Activated naive CD8-positive, alpha-beta T cell treated with anti-CD3 and anti-CD28 coated beads for 36 hours (primary cell): ENCODE results near the gene ZNF341. TPM values are rescaled to one million over a fixed set of nuclear protein-coding genes. Genes with fewer than 3 reads are reported as not detected.

ENCODE experiments used
- DNase-seq: peaks from one replicate; pipeline ENCODE4 v3.0.0; 2021
- H3K27ac Mint-ChIP-seq: one replicate; pipeline ENCODE4 v1.8.0; 2022; ENCODE audit warnings: mild to moderate bottlenecking, moderate library complexity, mixed read lengths
- H3K27me3 Mint-ChIP-seq: one replicate; pipeline ENCODE4 v1.8.0; 2022; ENCODE audit warnings: mild to moderate bottlenecking, mixed read lengths
- H3K36me3 Mint-ChIP-seq: one replicate; pipeline ENCODE4 v1.8.0; 2021; ENCODE audit warnings: mild to moderate bottlenecking, mixed read lengths
- H3K4me1 Mint-ChIP-seq: one replicate; pipeline ENCODE4 v1.8.0; 2021; ENCODE audit warnings: mixed read lengths
- H3K4me3 Mint-ChIP-seq: one replicate; pipeline ENCODE4 v1.8.0; 2022; ENCODE audit warnings: mild to moderate bottlenecking, moderate library complexity, mixed read lengths
- H3K9me3 Mint-ChIP-seq: one replicate; pipeline ENCODE4 v1.8.0; 2022; ENCODE audit warnings: mixed read lengths
- total RNA-seq, 2 experiments: library from RNA; stranded (reverse); gene quantifications; one replicate each; pipeline ENCODE4 v1.2.3, GENCODE V29; 2021

Gene ZNF341
- total RNA-seq, 2 experiments from 2014 or later: 3.7 TPM

DNA sequence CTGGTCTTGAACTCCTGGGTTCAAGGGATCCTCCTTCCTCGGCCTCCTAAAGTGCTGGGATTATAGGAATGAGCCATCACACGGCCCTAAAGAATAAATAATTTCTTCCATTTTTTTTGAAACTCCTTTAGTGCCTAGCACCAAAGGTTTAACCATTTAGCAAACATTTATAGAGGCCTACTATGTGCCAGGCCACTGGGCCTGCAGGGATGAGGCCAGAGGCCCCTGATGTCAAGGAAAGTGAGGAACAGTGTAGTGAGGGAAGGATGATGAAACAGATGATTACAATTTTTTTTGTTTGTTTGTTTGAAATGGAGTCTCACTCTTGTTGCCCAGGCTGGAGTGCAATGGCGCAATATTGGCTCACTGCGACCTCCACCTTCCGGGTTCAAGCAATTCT, 33.8 kb downstream of the ZNF341 start:
- H3K27me3 Mint-ChIP-seq: no peaks in the 10 kb centered on the region
- H3K4me3 Mint-ChIP-seq: no peak overlapping the region
- H3K4me1 Mint-ChIP-seq: peaks cover 4% of the 10 kb centered on the region
- DNase-seq: no peak
- H3K9me3 Mint-ChIP-seq: no peaks in the 10 kb centered on the region
- H3K27ac Mint-ChIP-seq: no peak overlapping the region
- peaks cover 13% of the 10 kb centered on the region for H3K36me3 Mint-ChIP-seq

DNA sequence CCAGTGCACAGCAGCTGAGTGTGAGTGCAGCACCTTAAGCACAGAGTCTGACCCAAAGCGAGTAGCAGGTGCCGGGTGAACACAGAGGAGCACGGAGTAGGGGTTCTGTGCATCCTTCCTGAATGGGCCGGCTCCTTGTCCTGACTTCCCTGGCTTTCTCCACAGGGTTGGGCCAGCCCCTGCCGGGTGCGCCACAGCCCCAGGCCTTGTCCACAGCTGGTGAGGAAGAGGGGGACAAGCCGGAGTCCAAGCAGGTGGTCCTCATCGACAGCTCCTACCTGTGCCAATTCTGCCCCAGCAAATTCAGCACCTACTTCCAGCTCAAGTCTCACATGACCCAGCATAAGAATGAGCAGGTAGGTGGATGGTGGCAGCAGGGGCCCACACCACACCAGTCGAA, 34.9 kb downstream of the ZNF341 start:
- Mint-ChIP-seq H3K27me3 (no peaks in the 10 kb centered on the region), H3K4me1 (peaks cover 4% of the 10 kb centered on the region), H3K36me3 (peaks cover 13% of the 10 kb centered on the region), H3K27ac (no peak overlapping the region), H3K4me3 (no peak overlapping the region), H3K9me3 (no peaks in the 10 kb centered on the region)
- DNase-seq: no peak

DNA sequence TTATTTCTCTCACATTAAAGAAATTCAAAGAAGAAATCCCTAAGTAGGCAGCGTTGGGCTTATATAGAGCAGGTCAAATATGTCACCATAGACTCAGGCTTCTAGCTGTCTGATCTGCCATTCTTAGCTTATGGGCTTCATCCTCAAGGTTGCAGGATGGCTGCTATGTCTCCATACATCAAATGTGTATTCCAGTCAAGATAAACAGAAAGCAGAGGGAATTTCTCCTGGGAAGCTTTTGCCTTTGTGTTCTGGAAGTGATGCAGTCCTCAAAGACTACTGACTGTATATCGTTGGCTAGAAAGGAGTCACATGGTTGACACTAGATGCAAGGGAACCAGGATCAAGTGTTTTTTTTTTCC, 36.0 kb downstream of the ZNF341 start:
- Mint-ChIP-seq H3K4me1 (peaks cover 4% of the 10 kb centered on the region), H3K27ac (no peak overlapping the region), H3K9me3 (no peaks in the 10 kb centered on the region), H3K4me3 (no peak overlapping the region), H3K27me3 (no peaks in the 10 kb centered on the region), H3K36me3 (peaks cover 8% of the 10 kb centered on the region)
- DNase-seq: no peak

DNA sequence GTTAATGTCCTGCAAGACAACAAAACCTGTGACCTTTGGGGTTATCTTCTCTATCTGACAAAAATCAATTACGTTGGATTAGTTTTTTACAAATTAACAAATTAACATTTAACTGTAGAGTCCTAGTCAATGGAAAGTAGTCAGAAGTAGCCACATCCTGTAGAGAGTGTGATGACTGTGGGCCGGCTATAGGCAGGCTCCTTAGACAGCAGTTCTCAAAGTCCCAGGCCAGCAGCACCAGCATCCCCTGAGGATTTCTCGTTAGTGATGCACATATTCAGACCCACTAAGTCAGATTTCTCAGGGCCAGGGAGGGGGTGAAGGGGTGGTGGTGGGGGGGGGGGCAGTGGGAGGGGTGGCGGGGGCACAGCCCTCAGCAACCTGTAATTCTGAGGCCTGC, 37.2 kb downstream of the ZNF341 start:
- no peak for DNase-seq
- peaks cover 7% of the 10 kb centered on the region for H3K36me3 Mint-ChIP-seq
- no peak overlapping the region for H3K4me3 Mint-ChIP-seq
- no peak overlapping the region for H3K27ac Mint-ChIP-seq
- H3K9me3 Mint-ChIP-seq: no peaks in the 10 kb centered on the region
- H3K27me3 Mint-ChIP-seq: no peaks in the 10 kb centered on the region
- H3K4me1 Mint-ChIP-seq: peaks cover 13% of the 10 kb centered on the region

DNA sequence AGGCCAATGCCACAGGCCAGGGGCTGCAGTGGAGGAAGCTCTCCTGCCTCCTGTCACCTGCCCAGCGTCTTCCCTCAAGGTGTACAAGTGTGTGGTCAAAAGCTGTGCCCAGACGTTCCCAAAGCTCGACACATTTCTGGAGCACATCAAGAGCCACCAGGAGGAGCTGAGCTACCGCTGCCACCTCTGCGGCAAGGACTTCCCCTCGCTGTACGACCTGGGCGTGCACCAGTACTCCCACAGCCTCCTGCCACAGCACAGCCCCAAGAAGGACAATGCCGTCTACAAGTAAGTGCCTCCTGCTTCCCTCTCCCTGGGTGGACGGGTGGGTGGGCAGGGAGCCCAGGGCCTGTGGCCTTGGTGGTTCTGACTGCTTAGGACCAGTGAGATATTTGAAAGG, 38.2 kb downstream of the ZNF341 start:
- Mint-ChIP-seq H3K27ac (no peak overlapping the region), H3K4me3 (no peak overlapping the region), H3K36me3 (peaks cover 7% of the 10 kb centered on the region), H3K27me3 (no peaks in the 10 kb centered on the region), H3K4me1 (peaks cover 20% of the 10 kb centered on the region), H3K9me3 (no peaks in the 10 kb centered on the region)
- DNase-seq: no peak

DNA sequence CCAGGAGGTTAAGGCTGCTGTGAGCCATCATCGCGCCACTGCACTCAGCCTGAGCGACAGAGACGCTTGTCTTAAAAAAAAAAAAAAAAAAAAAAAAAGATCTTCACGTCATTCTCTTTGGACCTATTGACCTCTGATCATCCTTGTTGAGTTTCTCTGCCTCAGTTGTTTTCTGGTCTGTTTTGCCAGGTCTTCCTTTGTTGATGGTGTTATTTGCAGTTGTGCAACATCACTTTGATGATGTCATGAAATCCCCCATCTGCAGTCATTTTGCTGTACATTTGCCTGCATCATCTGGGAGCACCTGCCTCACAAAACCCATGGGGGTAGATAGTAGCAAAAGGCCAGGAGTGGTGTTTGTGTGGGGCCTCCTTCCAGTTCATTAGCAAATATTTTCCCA, 40.1 kb downstream of the ZNF341 start:
- DNase-seq: no peak
- no peak overlapping the region for H3K27ac Mint-ChIP-seq
- H3K36me3 Mint-ChIP-seq: peaks cover 7% of the 10 kb centered on the region
- H3K27me3 Mint-ChIP-seq: no peaks in the 10 kb centered on the region
- H3K4me3 Mint-ChIP-seq: no peak overlapping the region
- no peaks in the 10 kb centered on the region for H3K9me3 Mint-ChIP-seq
- H3K4me1 Mint-ChIP-seq: peaks cover 20% of the 10 kb centered on the region

DNA sequence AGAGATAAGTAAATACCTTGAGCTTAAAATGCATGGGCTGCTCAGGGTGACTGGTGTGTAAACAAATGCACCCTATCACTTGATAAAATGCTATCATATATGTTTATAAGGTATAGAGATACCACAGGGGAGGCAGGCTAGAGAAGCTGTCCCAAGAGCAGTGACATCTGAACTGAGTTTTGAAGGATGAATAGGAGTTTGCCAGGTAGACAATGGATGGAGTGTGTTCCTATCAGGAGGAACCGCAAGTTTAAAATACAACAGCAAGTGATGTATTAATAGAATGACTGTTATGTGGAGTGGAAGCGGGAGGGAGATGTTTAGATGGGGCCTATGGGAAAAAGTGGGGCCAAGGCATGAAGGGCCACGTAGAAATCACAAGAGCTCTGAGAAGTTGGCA, 40.6 kb downstream of the ZNF341 start:
- Mint-ChIP-seq H3K27ac (no peak overlapping the region), H3K27me3 (no peaks in the 10 kb centered on the region), H3K4me1 (peaks cover 20% of the 10 kb centered on the region), H3K36me3 (peaks cover 7% of the 10 kb centered on the region), H3K4me3 (no peak overlapping the region), H3K9me3 (no peaks in the 10 kb centered on the region)
- DNase-seq: no peak

DNA sequence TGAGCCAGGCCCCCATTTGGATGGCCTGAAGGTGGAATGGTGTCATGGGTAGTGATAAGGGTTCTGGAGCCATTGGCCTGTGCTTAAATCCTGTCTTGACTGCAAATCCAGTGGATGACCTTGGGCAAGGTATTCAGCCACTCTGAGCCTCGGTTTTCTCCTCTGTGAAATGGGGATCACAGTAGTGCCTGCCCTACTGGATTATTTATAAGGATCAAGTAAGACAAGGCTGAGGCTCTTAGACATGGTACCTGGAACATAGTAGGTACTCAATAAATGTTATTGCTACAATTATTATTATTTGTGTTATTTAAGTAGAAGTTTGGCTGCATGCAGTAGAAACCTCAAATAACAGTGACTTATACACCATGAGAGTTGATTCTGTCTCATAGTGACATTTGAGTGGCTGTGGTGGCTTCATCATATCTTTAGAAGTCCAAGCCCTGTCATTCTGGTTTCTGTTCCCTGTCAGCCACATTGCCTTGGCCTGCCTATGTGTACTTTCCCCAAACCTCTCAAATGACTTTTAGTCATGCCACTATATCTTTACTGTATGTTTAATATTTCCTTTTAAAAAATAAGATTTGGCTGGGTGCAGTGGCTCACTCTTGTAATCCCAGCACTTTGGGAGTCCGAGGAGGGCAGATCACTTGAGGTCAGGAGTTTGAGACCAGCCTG, 41.8 kb downstream of the ZNF341 start:
- Mint-ChIP-seq H3K9me3 (no peaks in the 10 kb centered on the region), H3K27ac (peak overlapping the region; percentile 20), H3K36me3 (peaks cover 9% of the 10 kb centered on the region), H3K27me3 (no peaks in the 10 kb centered on the region), H3K4me3 (no peak overlapping the region), H3K4me1 (peaks cover 27% of the 10 kb centered on the region)
- peak; percentile 26 for DNase-seq

DNA sequence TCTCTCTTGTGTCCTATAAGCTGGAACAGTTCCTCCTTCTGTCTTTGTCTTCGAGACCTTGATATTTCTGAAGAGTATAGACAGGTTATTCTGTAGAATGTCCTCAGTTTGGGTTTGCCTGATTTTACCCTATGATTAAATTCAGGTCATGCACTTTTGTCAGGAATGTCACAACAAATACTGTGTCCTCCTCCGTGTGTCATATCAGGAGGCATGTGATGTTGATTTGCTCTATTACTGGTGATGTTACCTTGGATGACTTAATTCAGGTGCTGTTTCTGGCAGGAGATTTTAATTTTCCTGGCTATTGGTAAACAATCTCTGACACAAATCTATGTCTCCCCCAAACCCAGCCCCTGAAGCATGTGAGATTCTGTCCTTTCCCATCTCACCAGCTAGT, 46.0 kb downstream of the ZNF341 start:
- H3K27me3 Mint-ChIP-seq: no peaks in the 10 kb centered on the region
- H3K4me1 Mint-ChIP-seq: peaks cover 32% of the 10 kb centered on the region
- DNase-seq: no peak
- no peak overlapping the region for H3K27ac Mint-ChIP-seq
- no peak overlapping the region for H3K4me3 Mint-ChIP-seq
- peaks cover 11% of the 10 kb centered on the region for H3K36me3 Mint-ChIP-seq
- no peaks in the 10 kb centered on the region for H3K9me3 Mint-ChIP-seq

DNA sequence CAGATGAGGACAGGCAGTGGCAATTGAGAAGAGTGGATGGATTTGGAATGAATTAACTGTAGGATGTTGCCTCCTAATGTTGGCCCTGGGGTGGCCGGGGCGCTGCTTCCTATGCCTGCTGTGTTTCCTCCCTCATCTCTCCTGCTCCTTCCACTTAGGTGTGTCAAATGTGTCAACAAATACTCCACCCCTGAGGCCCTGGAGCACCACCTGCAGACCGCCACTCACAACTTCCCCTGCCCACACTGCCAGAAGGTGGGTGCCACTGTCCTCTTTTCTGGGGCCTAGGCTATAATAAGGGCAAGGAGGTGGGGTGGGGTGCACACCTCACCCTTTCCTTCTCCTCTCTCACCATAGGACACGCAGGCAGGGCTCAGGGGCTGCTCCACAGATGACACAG, 49.3 kb downstream of the ZNF341 start:
- peaks cover 16% of the 10 kb centered on the region for H3K4me1 Mint-ChIP-seq
- H3K27ac Mint-ChIP-seq: no peak overlapping the region
- H3K4me3 Mint-ChIP-seq: no peak overlapping the region
- H3K36me3 Mint-ChIP-seq: peaks cover 8% of the 10 kb centered on the region
- H3K9me3 Mint-ChIP-seq: no peaks in the 10 kb centered on the region
- no peaks in the 10 kb centered on the region for H3K27me3 Mint-ChIP-seq
- no peak for DNase-seq

DNA sequence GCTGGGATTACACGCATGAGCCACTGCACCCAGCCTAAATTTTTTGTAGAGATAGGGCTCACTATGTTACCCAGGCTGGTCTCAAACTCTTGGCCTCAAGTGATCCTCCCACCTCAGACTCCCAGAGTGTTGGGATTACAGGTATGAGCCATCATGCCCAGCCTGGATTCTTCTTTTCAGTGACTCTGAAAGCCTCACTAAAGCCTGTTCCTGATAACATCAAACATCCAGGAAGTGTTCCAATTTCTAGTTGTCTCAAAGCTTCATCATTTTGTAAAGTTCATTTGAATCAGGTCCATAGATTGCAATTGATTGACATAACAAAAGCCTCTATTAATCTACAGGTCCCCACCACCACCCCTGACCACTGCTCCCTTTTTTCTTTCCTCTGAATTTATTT, 50.1 kb downstream of the ZNF341 start:
- Mint-ChIP-seq H3K27me3 (no peaks in the 10 kb centered on the region), H3K4me3 (no peak overlapping the region), H3K9me3 (no peaks in the 10 kb centered on the region), H3K4me1 (peaks cover 16% of the 10 kb centered on the region), H3K36me3 (peaks cover 5% of the 10 kb centered on the region), H3K27ac (no peak overlapping the region)
- DNase-seq: no peak

DNA sequence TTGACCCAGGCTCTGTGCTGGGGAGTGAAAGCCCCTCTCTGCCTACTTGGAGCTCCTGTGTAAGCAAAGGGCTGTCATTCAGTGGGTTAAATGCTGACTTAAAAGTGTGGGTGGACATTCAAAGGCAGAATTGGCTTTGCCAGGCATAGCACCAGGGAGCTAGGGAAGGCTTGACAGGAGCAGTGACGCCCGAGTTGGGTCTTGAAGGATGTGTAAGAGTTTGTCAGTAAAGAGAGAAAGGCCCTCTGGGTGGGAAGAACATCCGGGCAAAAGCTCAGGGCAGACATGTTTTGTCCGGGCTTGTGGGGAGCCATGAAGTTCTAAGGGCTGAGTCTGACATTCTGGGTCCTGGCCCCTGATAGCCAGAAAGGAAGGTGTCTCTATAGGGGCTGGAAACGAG, 51.5 kb downstream of the ZNF341 start:
- H3K36me3 Mint-ChIP-seq: peaks cover 3% of the 10 kb centered on the region
- no peak overlapping the region for H3K27ac Mint-ChIP-seq
- H3K4me3 Mint-ChIP-seq: no peak overlapping the region
- no peaks in the 10 kb centered on the region for H3K27me3 Mint-ChIP-seq
- no peaks in the 10 kb centered on the region for H3K9me3 Mint-ChIP-seq
- peaks cover 17% of the 10 kb centered on the region for H3K4me1 Mint-ChIP-seq
- DNase-seq: no peak

DNA sequence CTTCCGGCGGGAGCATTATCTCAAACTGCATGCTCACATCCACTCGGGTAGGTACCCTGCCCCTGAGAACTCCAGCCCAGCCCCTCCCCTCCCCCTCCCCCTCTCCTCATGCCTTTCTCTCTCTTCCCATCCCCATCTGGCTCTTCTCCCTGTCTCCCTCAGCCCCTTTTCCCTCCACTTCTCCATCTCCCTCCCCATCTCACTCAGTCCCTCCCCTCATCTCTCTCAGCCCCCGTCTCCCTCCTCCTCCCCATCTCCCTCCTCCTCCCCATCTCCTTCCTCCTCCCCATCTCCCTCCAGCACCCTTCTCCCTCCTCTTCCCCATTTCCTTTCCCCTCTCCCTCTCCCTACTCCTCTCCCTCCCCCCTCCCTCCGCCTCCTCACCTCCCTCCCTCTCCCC, 52.0 kb downstream of the ZNF341 start:
- no peak overlapping the region for H3K27ac Mint-ChIP-seq

DNA sequence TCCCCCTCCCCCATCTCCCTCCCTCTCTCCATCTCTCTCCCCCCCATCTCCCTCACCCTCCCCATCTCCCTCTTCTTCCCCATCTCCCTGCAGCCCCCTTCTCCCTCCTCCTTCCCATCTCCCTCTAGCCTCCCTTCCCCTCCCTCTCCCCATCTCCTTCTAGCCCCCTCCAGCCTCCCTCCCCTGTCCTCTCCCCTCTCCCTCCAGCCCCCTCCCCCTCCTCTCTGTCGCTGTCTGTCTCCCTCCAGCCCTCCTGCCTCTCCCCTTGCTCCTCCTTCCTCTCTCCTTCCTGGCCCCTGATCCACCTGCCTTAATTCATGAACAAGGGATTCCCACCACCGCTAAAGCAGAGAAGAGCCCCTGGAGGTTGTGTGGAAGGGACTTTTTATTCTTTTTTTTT, 52.4 kb downstream of the ZNF341 start:
- no peak overlapping the region for H3K27ac Mint-ChIP-seq
- H3K27me3 Mint-ChIP-seq: no peaks in the 10 kb centered on the region
- DNase-seq: no peak
- no peak overlapping the region for H3K4me3 Mint-ChIP-seq
- H3K9me3 Mint-ChIP-seq: no peaks in the 10 kb centered on the region
- no peaks in the 10 kb centered on the region for H3K36me3 Mint-ChIP-seq
- peaks cover 10% of the 10 kb centered on the region for H3K4me1 Mint-ChIP-seq

More for the DNA sequence above, 52.0 kb downstream of the ZNF341 start:
- no peak overlapping the region for H3K4me3 Mint-ChIP-seq
- H3K4me1 Mint-ChIP-seq: peaks cover 13% of the 10 kb centered on the region
- H3K9me3 Mint-ChIP-seq: no peaks in the 10 kb centered on the region
- peaks cover 2% of the 10 kb centered on the region for H3K36me3 Mint-ChIP-seq
- no peak for DNase-seq
- no peaks in the 10 kb centered on the region for H3K27me3 Mint-ChIP-seq

DNA sequence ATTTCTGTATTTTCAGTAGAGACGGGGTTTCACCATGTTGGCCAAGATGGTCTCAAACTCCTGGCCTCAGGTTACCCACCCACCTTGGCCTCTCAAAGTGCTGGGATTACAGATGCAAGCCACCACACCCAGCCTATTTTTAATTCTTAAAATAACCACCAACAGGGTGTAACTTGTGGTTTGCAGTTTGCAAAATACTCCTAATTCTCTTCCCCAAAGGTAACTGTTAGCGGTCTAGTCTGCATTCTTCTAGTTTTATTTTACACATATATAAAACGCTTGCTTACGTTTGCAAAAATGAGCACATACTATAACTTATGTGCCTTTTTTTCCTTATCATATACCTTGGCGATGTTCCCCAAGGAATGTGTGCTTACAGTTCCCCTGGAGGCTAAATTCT, 53.7 kb downstream of the ZNF341 start:
- H3K4me3 Mint-ChIP-seq: no peak overlapping the region
- peaks cover 7% of the 10 kb centered on the region for H3K4me1 Mint-ChIP-seq
- no peak overlapping the region for H3K27ac Mint-ChIP-seq

DNA sequence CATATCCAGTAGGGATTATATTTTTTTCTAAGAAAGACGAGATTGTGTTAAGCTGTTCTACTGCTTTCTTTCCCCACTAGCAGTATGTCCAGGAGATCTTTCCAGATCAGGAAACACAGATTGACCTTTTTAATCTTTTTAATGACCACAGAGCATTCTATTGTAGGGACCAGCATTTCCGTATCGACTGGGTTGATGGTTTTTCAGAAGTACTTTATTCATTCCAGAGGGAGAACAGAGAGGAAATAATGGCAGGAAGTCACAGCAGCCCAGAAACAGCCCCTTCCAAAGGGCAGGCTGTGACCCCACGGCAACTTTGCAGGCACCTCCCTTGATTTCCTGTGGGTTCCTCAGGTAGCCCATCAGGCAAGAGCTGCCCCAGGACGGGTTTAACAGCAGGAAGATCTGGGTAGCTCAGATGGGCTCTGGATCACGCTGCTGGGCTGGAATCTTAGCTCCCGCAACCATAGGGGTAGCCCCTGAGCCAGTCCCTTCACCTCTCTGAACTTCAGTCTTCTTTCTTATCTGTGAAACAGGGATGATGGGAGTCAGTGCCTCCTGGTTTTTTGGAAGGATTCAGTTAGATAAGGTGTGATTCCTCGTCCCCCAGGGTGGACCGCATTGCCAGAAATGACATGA, 55.6 kb downstream of the ZNF341 start:
- H3K9me3 Mint-ChIP-seq: no peaks in the 10 kb centered on the region
- no peak overlapping the region for H3K27ac Mint-ChIP-seq
- no peak overlapping the region for H3K4me3 Mint-ChIP-seq
- H3K36me3 Mint-ChIP-seq: peaks cover 4% of the 10 kb centered on the region
- no peak for DNase-seq
- H3K27me3 Mint-ChIP-seq: no peaks in the 10 kb centered on the region
- H3K4me1 Mint-ChIP-seq: peaks cover 7% of the 10 kb centered on the region

More for the DNA sequence above, 53.7 kb downstream of the ZNF341 start:
- H3K9me3 Mint-ChIP-seq: no peaks in the 10 kb centered on the region
- DNase-seq: no peak
- H3K27me3 Mint-ChIP-seq: no peaks in the 10 kb centered on the region
- peaks cover 2% of the 10 kb centered on the region for H3K36me3 Mint-ChIP-seq
